NCI-H1436 (cell line): Measurements from ENCODE around the gene GJB4.
"Not testable (repeated sequence)": the region's sequence is repeated elsewhere in the genome, so short reads cannot be mapped to it uniquely, and the experiment has no call there.

ENCODE experiments used
- DNase-seq: peaks from one replicate; lab custom pipeline; 2025; lab: John Stamatoyannopoulos, UW

Gene GJB4

GRCh38 chr1:34759503-34760357 lies at the start of gene GJB4:
Gene GJB4, plus strand, starts transcription at chr1:34759740. Its CDS starts 1,515 bp downstream, at chr1:34761255.
- DNase-seq: no peak

GRCh38 chr1:34710812-34711211 lies 48.7 kb upstream of the GJB4 start:
- DNase-seq: no peak

GRCh38 chr1:34711485-34711884 lies 48.1 kb upstream of the GJB4 start:
- no peak for DNase-seq

- no peak for DNase-seq
These were observed 47.4 kb upstream of the GJB4 start for GRCh38 chr1:34712007-34712688.

GRCh38 chr1:34713443-34713842 lies 46.1 kb upstream of the GJB4 start:
- no peak for DNase-seq

- no peak for DNase-seq
These were observed 45.2 kb upstream of the GJB4 start for GRCh38 chr1:34714386-34714785.

GRCh38 chr1:34715139-34715538 lies 44.4 kb upstream of the GJB4 start:
- no peak for DNase-seq

- DNase-seq: no peak
These were observed 38.3 kb upstream of the GJB4 start for GRCh38 chr1:34721241-34721640.

GRCh38 chr1:34721646-34722355 lies 37.7 kb upstream of the GJB4 start:
- DNase-seq: no peak

- DNase-seq: no peak
These were observed 32.7 kb upstream of the GJB4 start for GRCh38 chr1:34726861-34727260.

- DNase-seq: no peak
These were observed 29.1 kb upstream of the GJB4 start for GRCh38 chr1:34730485-34730884.

GRCh38 chr1:34732831-34733230 lies 26.7 kb upstream of the GJB4 start:
- not testable (repeated sequence) for DNase-seq

- peak; percentile 50 for DNase-seq
These were observed 22.8 kb upstream of the GJB4 start for GRCh38 chr1:34736692-34737091.

GRCh38 chr1:34737236-34737635 lies 22.3 kb upstream of the GJB4 start:
- not testable (repeated sequence) for DNase-seq

- DNase-seq: no peak
These were observed 19.9 kb upstream of the GJB4 start for GRCh38 chr1:34739613-34740012.

GRCh38 chr1:34740161-34740868 lies 19.2 kb upstream of the GJB4 start:
- peak; percentile 31 for DNase-seq

GRCh38 chr1:34742667-34743270 lies 16.8 kb upstream of the GJB4 start:
- peak; percentile 65 for DNase-seq

GRCh38 chr1:34743775-34744174 lies 15.8 kb upstream of the GJB4 start:
- DNase-seq: no peak

- no peak for DNase-seq
These were observed 14.7 kb upstream of the GJB4 start for GRCh38 chr1:34744851-34745250.

GRCh38 chr1:34745666-34746065 lies 13.9 kb upstream of the GJB4 start:
- DNase-seq: no peak

- DNase-seq: no peak
These were observed 13.4 kb upstream of the GJB4 start for GRCh38 chr1:34746101-34746500.
